DLD1 (cell line): ENCODE measurements around the gene RCOR1.

Experiments
- in situ Hi-C: cut with HindIII; loops from 2 replicates; pipeline ENCODE4 v1.10.0; 2017; ENCODE audit warnings: low sequenced_read_pairs

Gene RCOR1

GRCh38 chr14:102771144-102771543 is 178.7 kb downstream of the RCOR1 start:
- in situ Hi-C loops = no loop called here

- in situ Hi-C loops = no loop called here
Observed at GRCh38 chr14:102772781-102773570, 180.5 kb downstream of the RCOR1 start.

GRCh38 chr14:102774391-102775153 is 182.1 kb downstream of the RCOR1 start:
- in situ Hi-C loops = no loop called here

GRCh38 chr14:102775855-102776760 is 183.7 kb downstream of the RCOR1 start:
- in situ Hi-C loops = no loop called here

GRCh38 chr14:102776761-102777710 is 184.6 kb downstream of the RCOR1 start, which contains the start of gene TRAF3:
TRAF3 (plus strand) TSS chr14:102777449; CDS start chr14:102870202, 92,753 bp downstream.
- in situ Hi-C loops = no loop called here

- in situ Hi-C loops = no loop called here
Observed at GRCh38 chr14:102777711-102778337, 185.4 kb downstream of the RCOR1 start.

GRCh38 chr14:102778338-102779083 is 186.1 kb downstream of the RCOR1 start:
- in situ Hi-C loops = no loop called here

- in situ Hi-C loops = no loop called here
Observed at GRCh38 chr14:102779084-102779462, 186.6 kb downstream of the RCOR1 start.

- in situ Hi-C loops = no loop called here
Observed at GRCh38 chr14:102779574-102780315, 187.3 kb downstream of the RCOR1 start.
